MM.1S (cell line): ENCODE data around the gene NCAPH2.

Source experiments
- EZH2 ChIP-seq: fragments of 300-600 bp; sonication (generic); optimal IDR thresholded peaks from 2 replicates; pipeline ENCODE3; 2017; ENCODE audit warnings: low read depth, mild to moderate bottlenecking, antibody characterized with exemption, low read length, mixed read lengths
- EZH2phosphoT487 ChIP-seq: fragments of 300-600 bp; sonication (generic); IDR thresholded peaks from 2 replicates; pipeline ENCODE4 v1.6.1; 2018; ENCODE audit warnings: antibody characterized with exemption, low read length
- TF ChIP-seq, protein P1 (sequence below): fragments of 300-600 bp; sonication (generic); IDR thresholded peaks from 2 replicates; pipeline ENCODE4 v1.5.1; 2016; ENCODE audit warnings: antibody characterized with exemption, low read length, mixed read lengths

- TF ChIP-seq, protein P1, sequence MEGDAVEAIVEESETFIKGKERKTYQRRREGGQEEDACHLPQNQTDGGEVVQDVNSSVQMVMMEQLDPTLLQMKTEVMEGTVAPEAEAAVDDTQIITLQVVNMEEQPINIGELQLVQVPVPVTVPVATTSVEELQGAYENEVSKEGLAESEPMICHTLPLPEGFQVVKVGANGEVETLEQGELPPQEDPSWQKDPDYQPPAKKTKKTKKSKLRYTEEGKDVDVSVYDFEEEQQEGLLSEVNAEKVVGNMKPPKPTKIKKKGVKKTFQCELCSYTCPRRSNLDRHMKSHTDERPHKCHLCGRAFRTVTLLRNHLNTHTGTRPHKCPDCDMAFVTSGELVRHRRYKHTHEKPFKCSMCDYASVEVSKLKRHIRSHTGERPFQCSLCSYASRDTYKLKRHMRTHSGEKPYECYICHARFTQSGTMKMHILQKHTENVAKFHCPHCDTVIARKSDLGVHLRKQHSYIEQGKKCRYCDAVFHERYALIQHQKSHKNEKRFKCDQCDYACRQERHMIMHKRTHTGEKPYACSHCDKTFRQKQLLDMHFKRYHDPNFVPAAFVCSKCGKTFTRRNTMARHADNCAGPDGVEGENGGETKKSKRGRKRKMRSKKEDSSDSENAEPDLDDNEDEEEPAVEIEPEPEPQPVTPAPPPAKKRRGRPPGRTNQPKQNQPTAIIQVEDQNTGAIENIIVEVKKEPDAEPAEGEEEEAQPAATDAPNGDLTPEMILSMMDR: no peak
- no peak for TF ChIP-seq EZH2
- no peak for TF ChIP-seq EZH2phosphoT487
These were observed 22.5 kb downstream of the NCAPH2 start for GRCh38 chr22:50530580-50530876.
